Measurements from ENCODE around the gene TGIF2.
"Not testable (repeated sequence)": the region's sequence is repeated elsewhere in the genome, so short reads cannot be mapped to it uniquely, and the experiment has no call there.

Gene TGIF2

GRCh38 chr20:36550790-36551299 lies 22.6 kb upstream of the TGIF2 start:
- DNase-seq (ENCODE audit: insufficient read length, low spot score) = no peak
- FAIRE-seq = no peak
- TF ChIP-seq POLR2A (IDR thresholded peaks at IDR 0.05; ENCODE audit: low read depth, low read length) = no peak

DNA sequence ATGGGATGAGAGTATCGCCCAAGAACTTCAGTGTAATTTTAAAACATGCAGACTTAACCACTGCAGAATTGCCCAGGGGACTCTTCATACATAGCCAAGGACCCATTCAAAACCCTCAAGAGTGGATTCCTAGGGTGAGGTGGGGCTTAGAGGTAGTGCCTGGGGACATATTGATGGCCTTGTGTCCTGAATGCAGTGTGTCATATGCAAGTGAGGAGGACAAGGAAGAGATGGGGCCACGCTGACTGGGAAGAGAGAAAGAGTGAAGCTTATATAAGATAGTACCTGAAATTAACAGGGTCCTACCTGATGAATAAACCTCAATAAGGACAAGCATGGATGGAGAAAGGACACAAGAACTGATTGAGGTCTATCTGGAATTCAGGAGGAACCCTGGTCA lies 18.1 kb upstream of the TGIF2 start:
- FAIRE-seq (no peak), DNase-seq (ENCODE audit: insufficient read length, low spot score) (no peak)
- no peak for TF ChIP-seq POLR2A (IDR thresholded peaks at IDR 0.05; ENCODE audit: low read depth, low read length)

- TF ChIP-seq POLR2A (IDR thresholded peaks at IDR 0.05; ENCODE audit: low read depth, low read length) = no peak
- no peak for DNase-seq (ENCODE audit: insufficient read length, low spot score)
- no peak for FAIRE-seq
These were observed 10.7 kb upstream of the TGIF2 start for GRCh38 chr20:36562724-36563123.

GRCh38 chr20:36563374-36563773 lies 10.0 kb upstream of the TGIF2 start:
- FAIRE-seq (no peak), DNase-seq (ENCODE audit: insufficient read length, low spot score) (no peak)
- TF ChIP-seq POLR2A (IDR thresholded peaks at IDR 0.05; ENCODE audit: low read depth, low read length) = no peak

DNA sequence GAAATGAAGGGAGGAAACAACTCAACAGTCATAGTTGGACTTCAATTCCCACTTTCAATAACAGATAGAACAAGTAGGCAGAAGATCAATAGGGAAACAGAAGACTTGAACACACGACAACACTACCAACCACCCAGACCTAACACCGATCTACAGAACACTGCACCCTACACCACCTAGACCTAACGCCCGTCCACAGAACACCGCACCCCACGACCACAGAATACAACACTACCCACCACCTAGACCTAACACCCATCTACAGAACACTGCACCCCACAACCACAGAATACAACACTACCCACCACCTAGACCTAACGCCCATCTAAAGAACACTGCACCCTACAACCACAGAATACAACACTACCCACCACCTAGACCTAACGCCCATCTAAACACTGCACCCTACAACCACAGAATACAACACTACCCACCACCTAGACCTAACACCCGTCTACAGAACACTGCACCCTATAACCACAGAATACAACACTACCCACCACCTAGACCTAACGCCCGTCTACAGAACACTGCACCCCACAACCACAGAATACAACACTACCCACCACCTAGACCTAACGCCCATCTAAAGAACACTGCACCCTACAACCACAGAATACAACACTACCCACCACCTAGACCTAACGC lies 9.2 kb upstream of the TGIF2 start:
- DNase-seq (ENCODE audit: insufficient read length, low spot score); FAIRE-seq: not testable (repeated sequence)

GRCh38 chr20:36564726-36565121 lies 8.7 kb upstream of the TGIF2 start:
- not testable (repeated sequence) for FAIRE-seq; DNase-seq (ENCODE audit: insufficient read length, low spot score)

GRCh38 chr20:36565520-36565919 lies 7.9 kb upstream of the TGIF2 start:
- FAIRE-seq (no peak), DNase-seq (ENCODE audit: insufficient read length, low spot score) (no peak)
- TF ChIP-seq POLR2A (IDR thresholded peaks at IDR 0.05; ENCODE audit: low read depth, low read length) = no peak

DNA sequence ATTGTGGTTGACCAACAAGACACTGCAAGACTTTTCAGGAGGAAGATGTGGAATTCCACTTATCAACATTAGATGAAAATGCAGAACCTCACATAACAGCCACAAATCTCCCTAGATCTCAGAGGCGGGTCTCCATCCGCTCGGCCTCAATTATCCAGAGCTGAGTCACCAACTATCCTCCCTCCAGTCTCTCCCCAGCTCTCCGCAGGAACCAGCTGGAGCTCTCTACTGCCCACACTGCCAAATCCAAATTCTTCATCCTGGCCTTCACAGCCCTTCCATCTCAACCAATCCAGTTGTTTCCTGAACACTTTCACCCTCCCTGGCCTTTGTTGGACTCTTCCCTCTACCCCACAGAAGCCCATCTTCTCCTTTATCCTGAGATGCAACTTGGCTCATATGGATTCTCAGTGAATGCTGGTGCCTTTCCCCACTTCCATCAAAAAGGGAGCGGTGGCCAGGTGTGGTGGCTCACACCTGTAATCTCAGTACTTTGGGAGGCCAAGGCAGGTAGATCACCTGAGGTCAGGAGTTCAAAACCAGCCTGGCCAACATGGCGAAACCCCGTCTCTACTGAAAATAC lies 3.5 kb upstream of the TGIF2 start:
- FAIRE-seq (peak; percentile 45), DNase-seq (ENCODE audit: insufficient read length, low spot score) (peak; percentile 82)

GRCh38 chr20:36571564-36572504 lies 1.6 kb upstream of the TGIF2 start:
- DNase-seq (ENCODE audit: insufficient read length, low spot score) (no peak), FAIRE-seq (no peak)
- TF ChIP-seq POLR2A (IDR thresholded peaks at IDR 0.05; ENCODE audit: low read depth, low read length) = no peak

More for the DNA sequence above, 3.5 kb upstream of the TGIF2 start:
- TF ChIP-seq POLR2A (IDR thresholded peaks at IDR 0.05; ENCODE audit: low read depth, low read length) = no peak

GRCh38 chr20:36572701-36573102 lies 695 bp upstream of the TGIF2 start:
- no peak for FAIRE-seq
- DNase-seq (ENCODE audit: insufficient read length, low spot score) = no peak
- TF ChIP-seq POLR2A (IDR thresholded peaks at IDR 0.05; ENCODE audit: low read depth, low read length) = no peak

- FAIRE-seq (no peak), DNase-seq (ENCODE audit: insufficient read length, low spot score) (no peak)
- TF ChIP-seq POLR2A (IDR thresholded peaks at IDR 0.05; ENCODE audit: low read depth, low read length) = no peak
These were observed 485 bp downstream of the TGIF2 start for GRCh38 chr20:36573798-36574365.

DNA sequence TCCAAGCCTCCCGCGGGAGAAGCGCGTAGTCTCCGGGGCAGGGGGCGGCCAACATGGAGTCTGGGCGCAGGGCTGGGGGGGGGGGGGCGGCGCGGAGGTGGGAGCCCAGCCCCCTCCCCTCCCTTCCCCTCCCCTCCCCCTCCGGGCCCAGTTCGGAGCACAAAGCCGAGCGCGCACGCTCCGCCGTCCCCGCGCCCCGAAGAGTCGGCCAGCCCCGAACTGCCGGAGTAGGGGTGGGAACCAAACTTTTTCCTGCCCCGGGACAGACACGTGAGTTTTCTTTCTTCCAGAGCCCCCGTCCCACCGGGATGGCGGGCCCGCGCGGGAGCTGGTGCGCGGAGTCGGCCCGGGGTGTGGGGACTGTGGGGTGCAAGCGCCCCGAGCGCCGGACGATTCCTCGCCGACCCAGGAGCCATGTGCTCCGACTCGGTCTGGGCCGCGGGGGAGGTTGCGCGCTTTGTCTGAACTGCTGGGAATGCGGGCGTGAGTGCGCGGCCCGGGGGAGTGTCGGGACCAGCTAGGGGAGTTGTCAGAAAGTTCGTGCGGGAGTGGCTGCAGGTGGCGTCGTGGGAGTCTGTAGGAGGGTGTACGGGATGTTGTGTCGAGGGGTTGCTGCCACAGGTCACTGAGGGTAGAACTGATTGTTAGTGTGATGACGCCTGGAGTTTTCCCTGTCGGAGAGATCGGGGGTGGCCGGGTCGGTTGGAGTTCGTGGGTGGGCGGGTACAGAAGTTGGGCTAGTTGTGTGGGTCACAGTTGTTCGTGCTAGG lies 1.2 kb downstream of the TGIF2 start:
- no peak for FAIRE-seq
- DNase-seq (ENCODE audit: insufficient read length, low spot score) = no peak
- no peak for TF ChIP-seq POLR2A (IDR thresholded peaks at IDR 0.05; ENCODE audit: low read depth, low read length)

DNA sequence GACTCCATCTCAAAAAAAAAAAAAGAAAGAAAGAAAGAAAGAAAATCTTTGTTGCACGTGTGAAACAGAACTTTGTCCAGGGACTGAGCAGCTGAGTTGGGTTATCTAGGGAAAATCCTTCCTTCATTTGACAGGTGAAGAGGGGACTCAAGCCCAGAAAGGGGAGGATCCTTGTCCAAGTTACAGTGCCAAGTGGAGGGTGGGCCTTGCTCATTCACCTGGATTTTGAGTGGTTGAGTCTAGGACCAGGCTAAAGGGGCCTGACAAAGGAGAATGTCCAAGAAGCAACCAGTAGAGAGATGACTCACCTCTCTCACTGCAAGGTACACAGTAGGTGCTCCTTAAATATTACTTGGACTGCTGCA lies 2.7 kb downstream of the TGIF2 start:
- FAIRE-seq (no peak), DNase-seq (ENCODE audit: insufficient read length, low spot score) (no peak)
- no peak for TF ChIP-seq POLR2A (IDR thresholded peaks at IDR 0.05; ENCODE audit: low read depth, low read length)
